NCI-H1417 (cell line): Measurements from ENCODE around the gene CHST11.

Source experiments
- DNase-seq, 3 experiments: peaks; one replicate each; lab custom pipeline; 2025; lab: John Stamatoyannopoulos, UW

CHST11 gene

GRCh38 chr12:104631867-104632266 lies 175.1 kb downstream of the CHST11 start:
- no peak for DNase-seq

DNA sequence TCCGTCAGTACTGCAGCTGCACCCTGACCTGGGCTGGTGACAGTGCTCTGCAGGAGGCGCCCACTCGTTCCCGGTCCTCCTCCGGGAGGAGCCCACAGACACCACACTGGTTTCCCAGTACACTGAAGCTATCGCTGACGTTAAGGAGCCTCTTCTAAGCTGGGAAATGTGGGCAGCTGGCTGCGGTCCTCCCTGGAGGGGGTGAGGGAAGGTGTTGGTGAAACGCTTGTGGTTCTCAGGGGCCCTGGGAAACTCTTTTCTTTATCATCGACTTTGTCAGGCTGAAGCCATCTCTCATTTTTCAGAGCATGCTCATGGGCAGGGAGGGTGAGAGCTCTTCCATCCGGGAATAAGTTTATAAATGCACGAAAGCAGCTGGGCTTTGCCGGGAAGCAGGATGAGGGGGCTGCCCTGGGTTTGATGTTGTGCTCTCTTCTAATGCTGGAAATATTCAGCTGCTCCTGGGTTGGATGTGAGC lies 176.0 kb downstream of the CHST11 start:
- DNase-seq, result peak in 1 of 3 experiments; percentile 43

GRCh38 chr12:104634044-104634443 lies 177.3 kb downstream of the CHST11 start:
- no peak for DNase-seq

DNA sequence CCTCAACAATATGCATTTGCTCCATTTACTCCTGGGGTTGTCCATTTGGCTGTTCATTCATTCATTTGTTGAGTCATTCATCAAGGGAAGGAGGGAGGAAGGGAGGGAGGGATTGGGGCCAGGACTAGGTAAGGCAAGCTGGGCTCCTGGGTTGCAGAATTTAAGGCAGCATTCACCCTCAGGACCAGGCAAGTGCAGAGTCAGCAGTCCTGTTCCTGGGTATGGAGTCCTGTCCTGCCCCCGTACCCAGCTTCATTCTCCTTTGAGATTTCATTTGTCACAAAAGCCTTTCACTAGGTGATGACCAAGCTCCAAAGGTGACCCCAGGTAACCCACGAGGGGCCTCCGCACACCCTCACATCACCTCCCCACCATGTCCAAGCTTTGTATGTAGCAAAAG lies 178.1 kb downstream of the CHST11 start:
- no peak for DNase-seq

GRCh38 chr12:104635607-104636343 lies 179.0 kb downstream of the CHST11 start:
- DNase-seq, result no peak

GRCh38 chr12:104636496-104636895 lies 179.7 kb downstream of the CHST11 start:
- DNase-seq, result no peak

- no peak for DNase-seq
Observed at GRCh38 chr12:104637604-104638003, 180.9 kb downstream of the CHST11 start.

- no peak for DNase-seq
Observed at GRCh38 chr12:104638218-104638850, 181.6 kb downstream of the CHST11 start.

DNA sequence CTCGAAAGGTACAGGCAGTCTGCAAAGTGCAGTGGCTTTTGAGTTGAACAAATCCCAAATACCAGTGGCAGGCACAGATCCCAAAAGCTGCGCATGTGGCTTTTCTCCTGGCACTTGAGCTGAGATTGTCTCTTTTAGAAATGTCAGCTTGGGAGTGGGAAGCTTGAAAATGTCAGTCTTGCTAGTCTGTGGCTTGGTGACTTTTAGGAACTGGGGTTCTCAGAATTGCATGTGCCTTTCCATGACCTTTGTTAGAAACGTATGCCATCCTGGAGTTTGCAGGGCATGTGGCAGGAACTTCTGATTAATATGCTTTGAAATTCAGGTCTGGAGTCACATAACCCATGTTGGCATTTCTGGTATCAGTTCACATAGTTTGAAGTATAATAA lies 182.1 kb downstream of the CHST11 start:
- DNase-seq, result no peak

GRCh38 chr12:104640956-104641355 lies 184.2 kb downstream of the CHST11 start:
- no peak for DNase-seq

- no peak for DNase-seq
Observed at GRCh38 chr12:104641862-104642261, 185.1 kb downstream of the CHST11 start.

GRCh38 chr12:104643093-104643818 lies 186.5 kb downstream of the CHST11 start:
- DNase-seq, result no peak

- DNase-seq, result peak; percentile 82 to 95 (median 93)
Observed at GRCh38 chr12:104643819-104644669, 187.3 kb downstream of the CHST11 start.

GRCh38 chr12:104648756-104649155 lies 192.0 kb downstream of the CHST11 start:
- DNase-seq, result no peak

- no peak for DNase-seq
Observed at GRCh38 chr12:104649217-104649824, 192.6 kb downstream of the CHST11 start.

DNA sequence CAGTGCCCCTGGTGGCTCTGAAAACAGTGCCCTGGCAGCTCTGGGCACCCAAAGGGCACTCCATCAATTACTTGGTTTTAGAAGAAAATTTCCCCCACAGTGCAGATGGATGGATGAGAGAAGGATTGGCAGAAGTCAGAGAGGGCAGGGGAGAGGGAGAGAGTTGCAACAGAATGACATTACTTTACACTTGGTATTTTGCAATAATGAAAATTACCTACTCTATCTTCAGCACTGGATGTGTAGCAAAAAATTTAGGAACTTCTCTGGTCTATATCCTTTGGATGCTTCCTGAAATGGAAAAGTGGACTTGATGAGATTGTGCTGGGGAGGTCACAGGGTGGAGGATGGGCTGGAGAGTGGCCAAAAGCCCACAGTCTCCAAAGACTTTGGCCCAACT lies 193.2 kb downstream of the CHST11 start:
- no peak for DNase-seq

- no peak for DNase-seq
Observed at GRCh38 chr12:104650541-104650940, 193.8 kb downstream of the CHST11 start.

DNA sequence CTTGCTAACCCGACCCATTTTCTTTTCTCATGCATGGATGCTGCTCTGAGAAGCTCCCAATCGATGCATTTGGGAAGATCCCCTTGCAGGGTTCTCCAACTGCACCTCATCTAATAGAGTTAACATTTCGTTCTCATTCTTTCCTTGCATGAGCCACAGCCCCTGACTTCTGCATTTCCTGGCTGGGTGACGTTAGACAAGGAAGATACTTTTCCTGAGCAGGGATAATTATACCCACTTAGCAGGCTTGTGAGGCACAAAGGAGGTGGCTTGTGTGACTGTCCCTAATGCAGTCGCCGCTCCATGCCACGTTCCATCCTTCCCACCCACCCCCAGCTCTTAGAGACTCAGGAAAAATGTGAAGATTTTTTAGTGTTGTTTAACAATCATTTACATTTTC lies 195.1 kb downstream of the CHST11 start:
- DNase-seq, result peak; percentile 39 to 94 (median 82)

DNA sequence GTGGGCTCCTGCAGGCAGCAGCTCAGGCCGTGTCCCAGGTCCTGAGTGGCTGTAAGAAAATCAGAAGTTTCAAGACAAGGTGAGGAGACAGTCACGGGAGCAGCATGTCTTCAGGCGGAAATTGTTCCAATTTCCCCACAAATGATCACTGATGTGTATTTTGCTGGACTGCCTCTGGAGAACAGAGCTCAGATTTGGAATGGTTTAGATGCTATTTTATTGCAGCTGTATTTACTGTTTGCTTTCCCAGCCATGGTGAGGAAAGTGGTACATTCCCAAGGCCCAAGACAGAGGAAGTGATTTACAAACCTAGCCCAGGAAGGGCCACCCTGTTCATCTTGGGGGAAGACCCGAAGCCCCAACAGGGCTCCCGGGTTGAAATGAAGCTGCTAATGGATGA lies 195.6 kb downstream of the CHST11 start:
- no peak for DNase-seq

GRCh38 chr12:104652910-104653309 lies 196.2 kb downstream of the CHST11 start:
- DNase-seq, result no peak
